HG02970 (cell line): ENCODE results near the gene CDCA7L.
"Not testable (repeated sequence)": the region's sequence is repeated elsewhere in the genome, so short reads cannot be mapped to it uniquely, and the experiment has no call there.

ENCODE experiments used
- ATAC-seq: cut with Tn5 transposase; IDR thresholded peaks from one replicate; pipeline ENCODE4 v1.9.1; 2021; ENCODE audit warnings: mild to moderate bottlenecking, moderate library complexity, moderate number of reproducible peaks; ENCODE audit not compliant: unreplicated experiment, low FRiP score

Gene CDCA7L

GRCh38 chr7:21944616-21945453 is 864 bp downstream of the CDCA7L start:
- ATAC-seq: no peak

- no peak for ATAC-seq
Observed at GRCh38 chr7:21943436-21943835, 2.3 kb downstream of the CDCA7L start.

GRCh38 chr7:21942955-21943354 is 2.7 kb downstream of the CDCA7L start:
- no peak for ATAC-seq

GRCh38 chr7:21941611-21942141 is 4.0 kb downstream of the CDCA7L start:
- ATAC-seq: no peak

GRCh38 chr7:21939858-21940372 is 5.8 kb downstream of the CDCA7L start:
- no peak for ATAC-seq

GRCh38 chr7:21939136-21939857 is 6.4 kb downstream of the CDCA7L start:
- ATAC-seq: peak; percentile 69

- ATAC-seq: no peak
Observed at GRCh38 chr7:21938463-21938862, 7.2 kb downstream of the CDCA7L start.

- no peak for ATAC-seq
Observed at GRCh38 chr7:21934808-21935207, 10.9 kb downstream of the CDCA7L start.

- ATAC-seq: not testable (repeated sequence)
Observed at GRCh38 chr7:21933293-21933692, 12.4 kb downstream of the CDCA7L start.

GRCh38 chr7:21927693-21928092 is 18.0 kb downstream of the CDCA7L start:
- no peak for ATAC-seq

GRCh38 chr7:21926448-21926847 is 19.3 kb downstream of the CDCA7L start:
- ATAC-seq: no peak

GRCh38 chr7:21923658-21924057 is 22.0 kb downstream of the CDCA7L start:
- ATAC-seq: no peak

- no peak for ATAC-seq
Observed at GRCh38 chr7:21922605-21923004, 23.1 kb downstream of the CDCA7L start.

- ATAC-seq: no peak
Observed at GRCh38 chr7:21920936-21921335, 24.8 kb downstream of the CDCA7L start.

GRCh38 chr7:21918216-21918615 is 27.5 kb downstream of the CDCA7L start:
- no peak for ATAC-seq

GRCh38 chr7:21916629-21917028 is 29.1 kb downstream of the CDCA7L start:
- no peak for ATAC-seq

- ATAC-seq: no peak
Observed at GRCh38 chr7:21916176-21916575, 29.5 kb downstream of the CDCA7L start.

GRCh38 chr7:21915140-21915539 is 30.6 kb downstream of the CDCA7L start:
- no peak for ATAC-seq

GRCh38 chr7:21914671-21915070 is 31.0 kb downstream of the CDCA7L start:
- ATAC-seq: no peak

- no peak for ATAC-seq
Observed at GRCh38 chr7:21912931-21913780, 32.5 kb downstream of the CDCA7L start.
